Cardiac fibroblast (primary cell): Measurements from ENCODE around the gene RAPGEF1.
A peak's percentile ranks its signal among the peaks of the same experiment; 100 is the strongest.
"Not testable (repeated sequence)": the region's sequence is repeated elsewhere in the genome, so short reads cannot be mapped to it uniquely, and the experiment has no call there.

ENCODE experiments used
- DNase-seq, 2 donors: peaks; one replicate each; pipeline versions ENCODE4 v3.0.0 to v3.0.0-alpha.2; 2010; ENCODE audit warnings: low read depth in 2 of 2
- H3K4me3 ChIP-seq, 2 donors: replicated peaks in 1 of 2; 1 replicate in 1 of 2; 2 replicates in 1 of 2; pipeline ENCODE4 v1.5.1; 2011; ENCODE audit warnings: low read depth in 2 of 2, low read length in 2 of 2, mild to moderate bottlenecking in 2 of 2, moderate library complexity in 1 of 2
- CTCF ChIP-seq: IDR thresholded peaks from one replicate; pipeline ENCODE4 v1.5.1; 2011; ENCODE audit warnings: low read depth, mild to moderate bottlenecking, low read length, inconsistent platforms

RAPGEF1 gene

GRCh38 chr9:131657456-131657855, 82.4 kb downstream of the RAPGEF1 start:
- TF ChIP-seq CTCF = no peak
- DNase-seq = no peak
- H3K4me3 ChIP-seq = no peak overlapping the region

GRCh38 chr9:131657037-131657377, 82.9 kb downstream of the RAPGEF1 start:
- TF ChIP-seq CTCF = no peak
- no peak overlapping the region for H3K4me3 ChIP-seq
- DNase-seq = no peak

GRCh38 chr9:131656356-131657036, 83.4 kb downstream of the RAPGEF1 start:
- TF ChIP-seq CTCF = no peak

GRCh38 chr9:131654369-131654768, 85.5 kb downstream of the RAPGEF1 start:
- not testable (repeated sequence) for H3K4me3 ChIP-seq, DNase-seq

More at GRCh38 chr9:131656356-131657036, 83.4 kb downstream of the RAPGEF1 start:
- DNase-seq = no peak
- no peak overlapping the region for H3K4me3 ChIP-seq

GRCh38 chr9:131651599-131651998, 88.3 kb downstream of the RAPGEF1 start:
- DNase-seq = peak; percentile 47 to 82
- no peak for TF ChIP-seq CTCF
- H3K4me3 ChIP-seq = no peak overlapping the region

- no peak for DNase-seq
- H3K4me3 ChIP-seq = no peak overlapping the region
- TF ChIP-seq CTCF = no peak
Observed at GRCh38 chr9:131651160-131651559, 88.7 kb downstream of the RAPGEF1 start.

- TF ChIP-seq CTCF = no peak
- no peak overlapping the region for H3K4me3 ChIP-seq
- DNase-seq = peak; percentile 61 to 82
Observed at GRCh38 chr9:131650254-131650653, 89.6 kb downstream of the RAPGEF1 start.
